Measurements from ENCODE around the gene FOXA1.

Gene FOXA1

DNA sequence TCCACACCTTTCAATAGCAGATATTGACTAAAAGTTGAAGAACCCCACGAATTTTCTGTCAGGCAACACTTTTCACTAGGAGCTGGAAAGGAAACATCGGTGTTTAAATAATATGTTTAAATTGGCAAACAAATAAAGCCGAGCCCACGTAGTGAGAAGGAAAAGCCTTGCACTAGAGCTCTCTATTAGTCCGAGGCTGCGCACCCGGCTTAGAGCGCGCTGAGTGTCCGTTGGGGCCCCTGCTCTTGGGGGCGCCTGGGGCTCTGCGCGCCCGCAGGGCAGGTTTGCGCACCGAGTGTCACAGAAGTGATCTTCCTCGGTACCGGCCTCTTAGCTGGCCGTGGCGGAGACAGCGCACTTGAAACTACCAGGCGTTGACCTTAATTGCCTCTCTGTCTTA, 6.8 kb upstream of the FOXA1 start:
- no peak for DNase-seq

- DNase-seq = no peak
Observed at GRCh38 chr14:37600880-37601741, 6.1 kb upstream of the FOXA1 start.

DNA sequence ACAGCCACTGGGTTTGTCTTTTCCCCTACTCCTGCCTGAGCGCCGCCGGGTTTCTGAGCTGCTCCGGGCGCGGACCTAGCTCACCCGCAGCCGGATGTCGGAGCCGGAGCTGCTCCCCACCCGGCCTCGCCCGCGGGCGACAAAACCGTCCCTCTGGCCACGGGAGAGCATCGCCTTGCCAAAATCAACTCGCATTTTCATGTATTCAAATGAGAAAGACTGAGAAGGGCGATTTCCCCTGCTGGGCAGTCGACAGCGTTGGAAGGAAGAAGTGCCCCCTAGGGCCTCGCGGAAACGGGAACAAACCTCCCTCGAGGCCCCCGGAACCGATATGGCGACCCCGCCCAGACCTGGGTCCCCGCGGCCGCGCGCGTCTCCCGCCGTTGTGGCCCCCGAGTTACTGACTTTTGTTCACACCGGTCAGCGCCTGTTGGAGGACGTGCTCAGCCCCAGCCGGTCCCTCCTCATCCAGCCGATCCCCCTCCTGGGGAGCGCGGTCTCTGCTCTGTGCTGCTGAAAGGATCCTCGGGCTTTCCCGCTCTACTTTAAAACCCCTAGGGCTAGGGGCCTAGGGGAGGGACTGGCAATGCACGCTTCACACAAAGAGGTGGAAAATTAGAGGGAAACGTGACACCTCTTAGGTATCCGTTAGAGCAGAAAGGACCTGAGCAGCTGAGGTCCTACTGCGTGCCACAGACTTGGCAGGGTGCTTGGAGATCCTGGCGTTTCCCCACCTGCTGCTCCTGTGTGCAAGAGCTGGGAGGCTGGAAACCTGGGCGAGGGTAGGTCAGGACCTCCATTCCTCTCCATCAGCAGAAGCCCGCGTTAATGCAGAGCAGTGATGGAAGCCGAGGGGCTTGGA, 4.7 kb upstream of the FOXA1 start:
- DNase-seq = no peak

GRCh38 chr14:37598747-37599506, 3.9 kb upstream of the FOXA1 start:
- no peak for DNase-seq

- DNase-seq = no peak
Observed at GRCh38 chr14:37597914-37598746, 3.1 kb upstream of the FOXA1 start.

DNA sequence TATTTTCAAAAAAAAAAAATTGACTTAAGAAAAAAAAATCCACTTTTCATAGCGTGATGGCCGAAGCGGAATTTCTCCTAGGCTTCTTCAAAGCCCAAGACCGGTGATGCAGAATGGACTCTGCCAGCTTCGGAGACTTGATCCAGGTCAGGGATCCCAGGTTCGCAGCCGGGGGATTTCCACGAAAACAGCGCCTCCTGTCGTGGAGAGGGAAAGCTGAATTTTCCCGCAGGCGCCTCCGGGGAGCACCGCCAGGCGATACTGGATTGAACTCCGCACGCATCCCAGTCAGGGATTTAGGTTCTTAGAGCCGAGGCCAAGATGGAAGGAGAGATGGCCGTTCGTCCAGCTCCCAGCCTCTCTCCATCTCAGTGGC, 2.5 kb upstream of the FOXA1 start:
- no peak for DNase-seq

GRCh38 chr14:37596790-37597472, 1.9 kb upstream of the FOXA1 start:
- no peak for DNase-seq

DNA sequence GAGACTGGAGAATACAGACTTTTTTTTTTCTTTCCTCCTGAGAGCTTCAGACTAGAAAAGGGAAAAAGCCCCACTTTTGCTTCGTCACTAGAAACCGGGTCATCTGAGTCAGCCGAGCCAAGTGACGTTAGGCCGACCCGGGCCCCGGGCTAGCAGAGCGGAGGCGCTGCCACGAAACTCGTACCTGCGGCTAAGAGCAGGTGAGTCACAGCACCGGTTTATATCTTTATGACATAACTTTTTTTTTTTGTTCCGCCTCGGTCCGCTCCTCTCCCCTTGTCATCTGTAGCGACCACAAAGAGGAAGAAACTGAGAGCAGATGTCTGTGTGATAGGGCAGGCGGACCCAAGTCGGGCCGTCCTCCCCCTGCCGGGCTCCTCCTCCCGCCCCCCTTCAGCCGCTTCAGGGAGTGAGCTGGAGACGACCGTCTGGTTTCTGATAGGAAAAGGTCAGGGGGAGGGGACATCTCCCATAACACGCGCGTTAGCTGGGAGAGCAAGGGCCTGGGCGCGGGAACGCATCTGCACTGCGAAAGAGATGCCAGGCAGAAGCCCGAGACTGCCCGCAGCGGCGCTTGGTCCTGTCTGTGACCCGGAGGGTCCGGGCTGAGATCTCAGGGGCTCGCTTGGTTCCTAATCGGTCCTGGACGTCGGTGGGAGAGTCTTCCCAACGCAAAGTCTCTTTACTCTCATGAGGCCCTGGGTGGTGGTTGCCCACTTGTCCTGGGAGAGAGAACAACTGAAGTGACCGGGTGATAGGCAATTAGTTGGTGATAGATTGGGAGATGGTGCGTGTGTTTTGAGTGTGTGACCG, 966 bp upstream of the FOXA1 start:
- DNase-seq = peak; percentile 51

GRCh38 chr14:37594238-37594970, 645 bp downstream of the FOXA1 start:
- peak; percentile 74 for DNase-seq

DNA sequence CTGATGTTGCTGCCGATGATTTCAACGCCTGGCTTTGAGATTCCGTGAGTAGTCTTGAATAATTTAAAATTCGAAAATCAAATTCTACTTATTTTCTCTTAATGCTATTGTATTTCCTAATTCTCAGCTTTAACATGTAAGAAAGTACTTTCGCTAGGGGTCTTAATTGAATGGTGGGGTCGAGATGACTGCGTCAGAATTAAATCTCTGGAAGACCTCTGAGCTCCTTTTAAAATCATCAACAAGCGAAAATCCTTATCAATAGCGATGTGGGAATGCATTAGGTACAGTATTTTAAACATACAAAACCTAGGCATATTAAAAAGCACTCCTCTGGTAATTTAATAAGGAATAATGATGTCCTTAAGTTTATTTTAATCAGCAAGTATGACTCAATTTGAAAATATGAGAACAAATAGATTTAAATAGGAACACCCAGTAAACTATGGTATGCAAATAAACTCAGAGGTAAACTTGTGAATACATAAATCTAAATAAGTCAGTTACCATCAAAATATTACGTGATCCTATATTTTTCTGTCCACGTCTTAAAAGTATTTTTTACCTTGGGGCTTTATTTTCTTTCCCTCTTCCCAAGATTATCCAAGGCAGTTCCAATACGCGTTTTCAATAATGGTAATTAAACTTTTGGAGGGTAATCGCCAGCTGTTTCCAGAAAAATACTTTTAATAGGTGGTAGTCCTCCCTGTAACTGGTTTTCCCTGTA, 1.4 kb downstream of the FOXA1 start:
- DNase-seq = no peak

- no peak for DNase-seq
Observed at GRCh38 chr14:37592482-37593408, 2.3 kb downstream of the FOXA1 start.

DNA sequence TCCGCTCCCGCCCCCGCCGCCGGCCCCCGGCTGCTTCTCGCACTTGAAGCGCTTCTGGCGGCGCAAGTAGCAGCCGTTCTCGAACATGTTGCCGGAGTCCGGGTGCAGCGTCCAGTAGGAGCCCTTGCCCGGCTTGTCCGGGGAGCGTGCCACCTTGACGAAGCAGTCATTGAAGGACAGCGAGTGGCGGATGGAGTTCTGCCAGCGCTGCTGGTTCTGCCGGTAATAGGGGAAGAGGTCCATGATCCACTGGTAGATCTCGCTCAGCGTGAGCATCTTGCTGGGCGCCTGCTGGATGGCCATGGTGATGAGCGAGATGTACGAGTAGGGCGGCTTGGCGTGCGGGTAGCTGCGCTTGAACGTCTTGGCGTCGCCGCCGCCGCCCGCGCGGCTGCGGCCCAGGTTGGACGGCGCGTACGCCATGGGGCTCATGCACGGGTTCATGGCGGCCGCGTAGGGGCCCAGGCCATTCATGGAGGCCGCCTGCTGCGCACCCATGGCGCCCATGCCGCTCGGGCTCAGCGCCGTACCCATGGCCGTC, 3.0 kb downstream of the FOXA1 start:
- DNase-seq = no peak

DNA sequence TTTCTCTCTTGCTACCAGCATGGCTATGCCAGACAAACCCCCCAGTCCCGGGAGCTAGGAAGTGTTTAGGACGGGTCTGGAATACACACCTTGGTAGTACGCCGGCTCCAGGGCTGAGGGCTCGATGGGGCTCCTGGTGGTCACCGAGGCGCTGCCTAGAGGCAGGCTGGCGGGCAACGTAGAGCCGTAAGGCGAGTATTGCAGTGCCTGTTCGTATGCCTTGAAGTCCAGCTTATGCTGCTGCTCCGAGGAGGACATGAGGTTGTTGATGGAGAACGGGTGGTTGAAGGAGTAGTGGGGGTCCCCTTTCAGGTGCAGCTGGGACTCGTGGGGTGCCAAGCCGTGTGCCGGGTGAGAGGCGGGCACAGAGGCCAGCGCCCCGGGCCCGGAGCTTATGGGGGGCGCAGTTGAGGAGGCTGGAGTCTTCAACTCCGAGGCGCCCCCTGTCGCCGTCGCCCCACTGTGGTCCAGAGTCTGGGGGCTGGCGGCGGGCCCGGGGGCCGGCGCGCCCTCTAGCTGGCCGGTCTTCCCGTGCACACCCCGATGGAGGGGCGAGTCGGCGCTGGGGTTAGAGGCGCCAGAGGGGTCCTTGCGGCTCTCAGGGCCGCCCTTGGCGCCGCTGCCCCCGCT, 3.6 kb downstream of the FOXA1 start:
- DNase-seq = no peak

- no peak for DNase-seq
Observed at GRCh38 chr14:37590428-37591139, 4.5 kb downstream of the FOXA1 start.

DNA sequence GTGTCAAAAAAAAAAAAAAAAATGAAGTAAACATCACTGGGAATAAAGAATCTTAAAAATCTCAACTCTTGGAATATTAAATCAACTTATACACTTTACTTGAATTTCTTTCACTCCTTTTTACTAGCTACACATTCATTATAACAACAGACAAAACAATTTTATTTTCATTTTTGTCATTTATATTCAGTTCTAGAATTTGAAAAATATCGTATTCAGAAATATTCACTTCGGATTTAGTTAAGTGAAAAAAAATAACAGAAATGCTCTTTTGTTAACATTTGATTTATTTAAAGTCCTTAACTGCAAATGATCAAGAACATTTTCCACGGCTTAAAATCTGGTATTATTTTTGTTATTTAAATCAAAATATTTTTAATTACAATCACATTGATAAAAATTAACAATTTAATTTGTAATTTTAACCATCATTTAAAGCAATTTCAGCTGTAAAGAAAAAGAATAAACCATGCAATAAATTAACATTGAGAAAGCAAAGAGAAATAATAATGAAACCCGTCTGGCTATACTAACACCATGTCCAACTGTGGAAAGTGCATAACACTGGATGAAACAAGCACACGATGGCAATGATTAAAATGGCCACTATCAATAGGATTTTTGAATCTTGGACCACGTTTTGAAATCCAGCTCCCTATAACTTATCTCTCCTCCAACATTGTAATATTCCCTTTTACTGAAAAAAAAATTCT, 5.2 kb downstream of the FOXA1 start:
- no peak for DNase-seq

All from suppressor macrophage treated with lipopolysaccharide for 4 hours (primary cell).